Measurements from ENCODE around the gene USP17L12. TPM values are rescaled to one million over a fixed set of nuclear protein-coding genes. Genes with fewer than 3 reads are reported as not detected.
"Not testable (repeated sequence)": the region's sequence is repeated elsewhere in the genome, so short reads cannot be mapped to it uniquely, and the experiment has no call there.

Gene USP17L12
- total RNA-seq, result not detected
- long read RNA-seq, result 0 reads

- DNase-seq; intact Hi-C loops (cut with micrococcal nuclease); ATAC-seq: not testable (repeated sequence)
Observed at GRCh38 chr4:9219852-9220251, at the start of gene USP17L12. USP17L12 (plus strand) TSS chr4:9220152; CDS start chr4:9220152, 0 bp downstream.

- intact Hi-C loops (cut with micrococcal nuclease); ATAC-seq; DNase-seq: not testable (repeated sequence)
Observed at GRCh38 chr4:9210357-9210756, 9.6 kb upstream of the USP17L12 start, which contains the start of gene USP17L10. USP17L10 (plus strand) TSS chr4:9210657; CDS start chr4:9210657, 0 bp downstream.

- intact Hi-C loops (cut with micrococcal nuclease); ATAC-seq: not testable (repeated sequence)
- DNase-seq, result peak; percentile 10
Observed at GRCh38 chr4:9214701-9215100, 5.3 kb upstream of the USP17L12 start.

GRCh38 chr4:9215105-9215504, 4.8 kb upstream of the USP17L12 start, which contains the start of gene USP17L11:
USP17L11 (plus strand) TSS chr4:9215405; CDS start chr4:9215405, 0 bp downstream.
- ATAC-seq, DNase-seq: not testable (repeated sequence)

GRCh38 chr4:9224596-9224995, 4.6 kb downstream of the USP17L12 start, which contains the start of gene USP17L13:
USP17L13 (plus strand) TSS chr4:9224896; CDS start chr4:9224896, 0 bp downstream.
- intact Hi-C loops (cut with micrococcal nuclease); DNase-seq; ATAC-seq: not testable (repeated sequence)

More at GRCh38 chr4:9215105-9215504, 4.8 kb upstream of the USP17L12 start, which contains the start of gene USP17L11:
- intact Hi-C loops (cut with micrococcal nuclease), result not testable (repeated sequence)

- ATAC-seq; intact Hi-C loops (cut with micrococcal nuclease): not testable (repeated sequence)
- peak; percentile 5 for DNase-seq
Observed at GRCh38 chr4:9230249-9230648, 10.3 kb downstream of the USP17L12 start.

GRCh38 chr4:9234085-9234484, 14.1 kb downstream of the USP17L12 start, which contains the start of gene USP17L15:
USP17L15 (plus strand) TSS chr4:9234385; CDS start chr4:9234385, 0 bp downstream.
- ATAC-seq; intact Hi-C loops (cut with micrococcal nuclease); DNase-seq: not testable (repeated sequence)

GRCh38 chr4:9238461-9238860, 18.5 kb downstream of the USP17L12 start:
- DNase-seq, result peak; percentile 20
- intact Hi-C loops (cut with micrococcal nuclease); ATAC-seq: not testable (repeated sequence)

- ATAC-seq; intact Hi-C loops (cut with micrococcal nuclease); DNase-seq: not testable (repeated sequence)
Observed at GRCh38 chr4:9243579-9243978, 23.6 kb downstream of the USP17L12 start, which contains the start of gene USP17L17. USP17L17 (plus strand) TSS chr4:9243879; CDS start chr4:9243879, 0 bp downstream.

- ATAC-seq; intact Hi-C loops (cut with micrococcal nuclease); DNase-seq: not testable (repeated sequence)
Observed at GRCh38 chr4:9247953-9248680, 28.2 kb downstream of the USP17L12 start, which contains the start of gene USP17L18. USP17L18 (plus strand) TSS chr4:9248630; CDS start chr4:9248630, 0 bp downstream.

GRCh38 chr4:9253078-9253477, 33.1 kb downstream of the USP17L12 start, which contains the start of gene USP17L19:
USP17L19 (plus strand) TSS chr4:9253378; CDS start chr4:9253378, 0 bp downstream.
- DNase-seq; ATAC-seq; intact Hi-C loops (cut with micrococcal nuclease): not testable (repeated sequence)

GRCh38 chr4:9257824-9258223, 37.9 kb downstream of the USP17L12 start, which contains the start of gene USP17L20:
USP17L20 (plus strand) TSS chr4:9258124; CDS start chr4:9258124, 0 bp downstream.
- intact Hi-C loops (cut with micrococcal nuclease); DNase-seq; ATAC-seq: not testable (repeated sequence)

GRCh38 chr4:9262572-9262971, 42.6 kb downstream of the USP17L12 start, which contains the start of gene USP17L21:
USP17L21 (plus strand) TSS chr4:9262872; CDS start chr4:9262872, 0 bp downstream.
- intact Hi-C loops (cut with micrococcal nuclease); ATAC-seq; DNase-seq: not testable (repeated sequence)

GRCh38 chr4:9267319-9267718, 47.4 kb downstream of the USP17L12 start, which contains the start of gene USP17L22:
USP17L22 (plus strand) TSS chr4:9267619; CDS start chr4:9267619, 0 bp downstream.
- DNase-seq, ATAC-seq: not testable (repeated sequence)

More at GRCh38 chr4:9267319-9267718, 47.4 kb downstream of the USP17L12 start, which contains the start of gene USP17L22:
- intact Hi-C loops (cut with micrococcal nuclease), result not testable (repeated sequence)

Other genes with a start within 250 kb of the USP17L12 start
- gene FAM90A26, start 49.7 kb upstream of the USP17L12 start, total RNA-seq, result not detected
- gene USP17L10, start 9.5 kb upstream of the USP17L12 start, total RNA-seq, result not detected
- not detected for gene USP17L11, start 4.7 kb upstream of the USP17L12 start, total RNA-seq
- not detected for gene USP17L13, start 4.7 kb downstream of the USP17L12 start, total RNA-seq
- not detected for gene USP17L15, start 14.2 kb downstream of the USP17L12 start, total RNA-seq
- gene USP17L17, start 23.7 kb downstream of the USP17L12 start, total RNA-seq, result not detected
- not detected for gene USP17L18, start 28.5 kb downstream of the USP17L12 start, total RNA-seq
- gene USP17L19, start 33.2 kb downstream of the USP17L12 start, total RNA-seq, result not detected
- not detected for gene USP17L20, start 38.0 kb downstream of the USP17L12 start, total RNA-seq
- not detected for gene USP17L21, start 42.7 kb downstream of the USP17L12 start, total RNA-seq
- gene USP17L22, start 47.5 kb downstream of the USP17L12 start, total RNA-seq, result not detected
- not detected for gene USP17L24, start 105.0 kb downstream of the USP17L12 start, total RNA-seq
- not detected for gene USP17L25, start 109.8 kb downstream of the USP17L12 start, total RNA-seq
- not detected for gene USP17L26, start 114.5 kb downstream of the USP17L12 start, total RNA-seq
- not detected for gene USP17L5, start 119.3 kb downstream of the USP17L12 start, total RNA-seq
- not detected for gene USP17L27, start 124.0 kb downstream of the USP17L12 start, total RNA-seq
- not detected for gene USP17L28, start 128.7 kb downstream of the USP17L12 start, total RNA-seq
- not detected for gene USP17L29, start 133.5 kb downstream of the USP17L12 start, total RNA-seq
- not detected for gene USP17L30, start 143.0 kb downstream of the USP17L12 start, total RNA-seq
- gene DEFB131A, start 224.3 kb downstream of the USP17L12 start, total RNA-seq, result not detected